Stimulated activated CD8-positive, alpha-beta memory T cell treated with anti-CD3 and anti-CD28 coated beads, Interleukin-12 subunit alpha, Interleukin-12 subunit beta, amount 100 ng/mL, for 1 hour (primary cell): Measurements from ENCODE around the gene STRA6.

Experiments
- DNase-seq: peaks from one replicate; pipeline ENCODE4 v3.0.0-alpha.2; 2020; ENCODE audit warnings: low read depth

The STRA6 gene, protein sequence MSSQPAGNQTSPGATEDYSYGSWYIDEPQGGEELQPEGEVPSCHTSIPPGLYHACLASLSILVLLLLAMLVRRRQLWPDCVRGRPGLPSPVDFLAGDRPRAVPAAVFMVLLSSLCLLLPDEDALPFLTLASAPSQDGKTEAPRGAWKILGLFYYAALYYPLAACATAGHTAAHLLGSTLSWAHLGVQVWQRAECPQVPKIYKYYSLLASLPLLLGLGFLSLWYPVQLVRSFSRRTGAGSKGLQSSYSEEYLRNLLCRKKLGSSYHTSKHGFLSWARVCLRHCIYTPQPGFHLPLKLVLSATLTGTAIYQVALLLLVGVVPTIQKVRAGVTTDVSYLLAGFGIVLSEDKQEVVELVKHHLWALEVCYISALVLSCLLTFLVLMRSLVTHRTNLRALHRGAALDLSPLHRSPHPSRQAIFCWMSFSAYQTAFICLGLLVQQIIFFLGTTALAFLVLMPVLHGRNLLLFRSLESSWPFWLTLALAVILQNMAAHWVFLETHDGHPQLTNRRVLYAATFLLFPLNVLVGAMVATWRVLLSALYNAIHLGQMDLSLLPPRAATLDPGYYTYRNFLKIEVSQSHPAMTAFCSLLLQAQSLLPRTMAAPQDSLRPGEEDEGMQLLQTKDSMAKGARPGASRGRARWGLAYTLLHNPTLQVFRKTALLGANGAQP

DNA sequence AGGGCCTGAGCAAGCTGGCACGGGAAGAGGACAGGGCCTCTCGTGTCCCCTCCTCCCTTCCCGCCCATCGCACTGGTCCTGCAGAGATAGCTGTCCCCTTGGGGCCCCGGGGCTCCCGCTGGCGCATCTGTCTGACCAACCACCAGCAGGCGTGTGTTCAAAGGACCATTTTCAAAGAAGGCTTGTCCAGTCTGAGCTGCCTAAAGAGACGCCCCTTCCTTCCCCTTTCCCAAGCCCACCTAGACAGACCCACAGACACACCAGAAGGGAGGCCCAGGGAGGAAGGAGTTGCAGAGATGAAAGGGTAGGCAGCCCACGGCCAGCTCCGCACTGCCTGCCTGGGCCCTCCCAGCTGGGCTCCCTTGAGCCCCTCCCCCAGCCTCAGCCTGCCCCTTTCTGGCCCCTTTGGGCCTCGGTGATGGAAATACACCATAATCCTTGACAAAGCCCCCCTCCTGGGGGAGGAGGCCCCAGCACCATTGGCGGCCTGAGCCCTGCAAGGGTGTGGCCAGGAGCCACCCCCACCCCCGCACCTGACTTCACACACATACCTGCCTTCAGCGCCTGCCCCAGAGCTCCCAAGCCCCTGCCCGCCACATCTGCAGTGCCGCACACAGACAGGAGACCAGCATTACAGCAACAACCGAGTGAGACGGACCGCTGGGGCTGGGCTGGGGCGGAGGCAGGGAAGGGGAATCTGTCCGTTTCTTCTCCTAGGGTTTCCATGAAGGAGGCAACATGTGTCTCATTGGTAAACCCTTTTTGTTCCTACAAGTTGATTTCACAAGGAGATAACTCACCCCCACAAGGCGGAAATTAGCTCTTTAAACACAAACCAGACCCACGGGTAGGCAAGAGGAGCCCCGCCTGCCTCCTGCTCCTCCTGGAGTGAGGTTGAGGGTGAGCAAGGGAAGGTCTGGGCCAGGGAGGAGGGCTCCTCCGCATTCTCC is at the start of gene STRA6:
STRA6 (minus strand) TSS at position 336 of the 950 bp plus-strand sequence. CDS start 520 bp downstream, outside the sequence.
- no peak for DNase-seq

DNA sequence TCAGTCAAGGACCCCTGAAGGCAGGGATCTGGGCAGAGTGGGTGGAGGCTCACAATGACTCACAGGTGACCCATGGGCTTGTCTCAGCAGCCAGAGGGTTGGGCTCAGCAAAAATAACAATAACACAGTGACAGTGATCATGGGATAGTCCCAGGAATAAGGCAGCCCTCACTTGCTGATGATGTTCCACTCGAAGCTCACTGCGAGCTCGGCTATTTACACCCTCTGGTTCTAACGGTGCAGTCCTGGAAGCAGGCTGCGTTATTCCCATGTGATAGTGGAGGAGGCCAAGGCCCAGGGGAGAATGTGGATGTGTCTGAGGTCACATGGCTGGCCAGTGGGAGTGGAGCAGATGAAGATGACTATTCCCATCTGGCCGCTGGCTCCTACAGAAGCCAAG is 49.7 kb upstream of the STRA6 start:
- DNase-seq: no peak

DNA sequence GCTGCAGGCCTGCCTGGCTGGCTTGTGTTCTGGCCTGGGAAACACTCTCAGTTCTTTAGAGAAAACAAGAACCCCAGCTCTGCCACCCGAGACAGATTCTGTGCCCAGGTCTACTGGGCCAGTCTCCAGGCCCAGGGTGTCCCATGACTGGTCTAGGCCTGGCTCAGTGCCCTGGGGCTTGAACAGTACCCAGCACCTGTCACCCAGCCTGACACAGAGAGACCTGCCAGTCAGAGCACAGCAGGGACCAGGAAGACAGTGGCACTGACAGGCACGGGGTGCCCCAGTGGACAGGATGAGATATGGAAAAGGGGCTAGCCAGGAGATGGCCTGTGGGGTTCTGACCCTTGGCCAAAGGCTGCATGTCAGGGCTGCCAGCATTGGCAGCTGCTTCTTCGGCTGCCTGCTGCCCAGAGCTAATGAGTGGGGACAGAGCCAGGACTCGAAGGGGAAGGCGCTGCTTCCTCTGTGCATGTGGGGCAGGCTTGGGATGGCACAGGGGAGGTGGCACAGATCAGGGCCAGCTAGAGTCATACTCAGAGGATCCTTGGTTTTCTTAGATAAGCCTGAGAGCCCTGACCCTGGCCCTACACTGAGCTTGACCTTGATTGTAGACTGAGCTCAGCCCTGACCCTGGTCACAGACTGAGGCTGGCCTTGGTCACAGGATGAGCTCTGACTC is 48.7 kb upstream of the STRA6 start:
- DNase-seq: no peak

DNA sequence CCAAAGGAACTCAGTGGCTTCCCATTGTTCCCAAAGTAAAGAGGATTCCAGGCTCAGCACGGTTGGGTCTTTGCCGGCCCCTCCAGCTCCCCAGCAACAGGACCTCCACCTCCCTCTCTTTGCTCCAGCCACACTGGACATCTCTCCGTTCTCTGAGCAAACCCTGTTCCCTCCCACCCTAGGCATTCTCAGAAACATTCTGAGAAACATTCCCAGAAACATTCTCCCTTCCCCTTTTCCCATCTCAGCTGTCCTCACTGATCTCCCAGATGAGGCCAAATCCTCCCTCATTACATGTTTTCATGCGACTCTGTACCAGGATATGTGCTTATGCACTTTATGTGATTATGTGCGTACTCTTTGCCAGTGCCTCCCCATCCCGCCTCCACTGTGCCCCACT is 47.7 kb upstream of the STRA6 start:
- DNase-seq: no peak

DNA sequence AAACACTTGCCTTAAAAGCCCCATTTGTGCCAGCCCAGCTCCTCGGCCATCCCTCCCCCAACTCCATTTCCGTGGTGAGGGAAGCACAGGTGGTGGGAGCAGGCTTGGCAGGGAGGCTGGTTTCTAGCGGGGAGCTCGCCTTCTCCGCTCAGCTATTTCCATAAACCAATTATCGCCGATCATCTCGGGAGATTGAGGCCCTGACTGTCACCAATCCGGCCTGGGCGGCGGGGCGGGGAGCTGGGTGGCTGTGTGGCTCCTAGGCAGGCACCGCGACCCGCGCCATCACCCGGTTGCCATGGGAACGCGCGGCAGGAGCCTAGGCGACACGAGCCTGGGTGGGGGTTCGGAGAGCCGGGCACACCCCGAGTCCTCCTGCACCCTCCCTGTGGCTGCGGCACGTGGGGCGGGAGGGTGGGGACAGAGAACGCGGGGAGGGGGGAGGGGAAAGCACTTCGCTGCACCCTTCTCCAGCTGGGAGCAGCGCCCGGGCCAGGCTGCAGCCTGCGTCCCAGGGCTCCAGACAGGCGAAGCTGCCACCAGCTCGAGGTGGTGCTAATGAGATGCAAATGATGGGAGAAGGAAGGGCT is 42.9 kb upstream of the STRA6 start:
- no peak for DNase-seq

DNA sequence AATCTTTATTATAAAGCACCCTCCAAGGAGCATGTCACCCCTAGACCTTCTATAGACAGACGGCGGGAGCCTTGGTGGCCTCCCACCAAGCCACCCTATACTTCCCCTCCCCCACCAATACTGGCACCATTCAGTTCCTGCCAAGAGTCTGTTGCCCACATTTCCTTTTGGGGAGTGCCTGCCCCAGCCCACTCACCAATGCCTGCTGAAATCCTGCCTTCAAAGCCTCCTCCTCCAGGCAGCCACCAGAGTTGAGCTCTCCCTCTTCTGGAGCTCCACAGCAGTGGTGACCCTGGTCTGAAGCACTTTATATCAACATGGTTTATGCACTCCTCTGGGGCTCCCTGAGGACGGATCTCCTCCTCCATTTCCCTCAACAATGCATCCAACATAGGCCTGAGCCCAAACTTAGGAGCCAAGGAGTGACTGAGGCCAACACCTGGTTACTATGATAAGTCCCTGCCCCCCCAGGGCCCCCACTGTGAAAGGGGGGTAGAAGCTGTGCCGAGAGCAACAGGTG is 42.3 kb upstream of the STRA6 start:
- DNase-seq: no peak

DNA sequence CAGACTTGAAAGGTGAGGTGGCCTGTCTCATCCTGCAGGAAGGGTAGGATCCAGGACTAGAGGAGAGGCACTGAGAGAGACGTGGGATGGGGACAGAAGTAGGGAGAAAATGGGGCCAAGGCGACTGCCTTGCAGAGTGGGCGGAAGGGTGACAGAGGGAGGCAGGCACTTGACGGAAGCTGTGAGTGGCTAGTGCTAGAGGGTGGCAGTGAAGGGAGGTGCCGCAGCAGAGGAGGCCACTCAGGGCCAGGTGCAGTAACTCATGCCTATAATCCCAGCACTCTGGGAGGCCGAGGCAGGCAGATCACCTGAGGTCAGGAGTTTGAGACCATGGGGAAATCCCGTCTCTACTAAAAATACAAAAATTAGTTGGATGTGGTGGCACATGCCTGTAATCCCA is 40.8 kb upstream of the STRA6 start:
- no peak for DNase-seq

DNA sequence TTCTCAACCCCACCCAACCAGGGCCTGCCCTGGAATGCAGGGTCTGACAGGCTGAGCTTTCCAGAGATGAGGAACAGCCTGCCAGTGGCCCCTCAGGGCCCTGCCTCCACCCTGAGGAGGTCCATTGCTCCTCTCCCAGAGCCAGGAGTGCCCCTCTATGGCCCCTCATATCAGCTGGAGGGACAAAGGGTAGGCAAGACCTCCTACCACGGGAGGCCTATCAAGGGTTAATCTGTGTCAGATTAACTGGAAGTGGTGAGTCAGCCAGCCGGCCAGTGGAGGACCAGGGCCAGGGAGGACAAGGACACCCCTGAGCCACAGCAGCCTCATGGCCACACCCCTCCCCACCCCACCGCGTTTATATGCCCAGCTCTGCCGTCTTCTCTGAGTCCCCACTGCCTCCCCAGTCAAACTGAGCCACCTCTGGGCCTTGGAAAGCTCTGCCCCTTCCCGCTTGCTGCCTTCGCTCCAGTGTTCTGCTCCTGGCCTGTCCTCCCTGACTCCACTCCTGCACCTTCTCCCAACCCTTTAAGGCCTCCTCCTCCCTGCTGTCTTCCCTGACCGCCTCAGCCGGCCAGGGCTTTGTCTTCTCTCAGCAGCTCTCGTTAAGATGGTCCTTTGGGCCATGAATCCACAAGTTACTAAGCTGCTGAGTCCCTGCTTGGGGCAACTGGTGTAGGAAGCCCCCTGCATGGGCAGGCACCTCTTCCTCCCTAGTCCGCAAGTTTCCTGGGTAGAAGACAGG is 40.0 kb upstream of the STRA6 start:
- no peak for DNase-seq

DNA sequence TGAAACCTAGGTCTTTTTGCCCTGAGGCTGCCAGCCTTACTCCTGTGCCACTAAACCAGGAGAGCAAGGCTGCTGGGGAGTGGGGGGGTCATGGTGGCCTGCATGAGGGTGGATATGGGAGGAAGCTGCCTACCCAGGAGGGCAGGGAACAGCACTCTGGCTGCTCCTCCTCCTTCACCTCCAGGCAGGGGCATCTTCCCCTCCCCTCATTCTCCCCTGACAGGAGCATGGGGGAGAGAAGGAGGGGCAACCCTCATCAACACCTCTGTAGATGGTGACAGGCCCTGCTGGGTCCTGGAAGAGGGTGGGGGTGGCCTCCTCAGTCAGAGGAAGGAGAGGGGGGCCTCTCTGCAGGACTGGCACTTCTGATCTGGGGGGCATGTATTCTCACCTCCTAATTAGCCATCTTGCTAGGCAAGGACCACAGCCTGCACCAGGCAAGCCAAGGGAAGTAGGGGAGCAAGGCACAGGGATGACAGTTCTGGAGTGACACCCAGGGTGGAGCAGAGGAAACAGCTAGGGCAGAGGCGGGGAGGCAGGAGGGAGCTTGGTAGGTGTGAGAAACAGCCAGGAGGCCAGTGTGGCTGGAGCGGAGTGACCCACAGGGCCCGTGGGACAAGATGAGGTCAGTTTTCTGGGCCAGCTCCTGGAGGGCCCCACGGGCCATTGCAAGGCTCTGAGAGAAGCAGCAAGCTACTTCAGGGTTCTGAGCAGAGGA is 38.5 kb upstream of the STRA6 start:
- no peak for DNase-seq

DNA sequence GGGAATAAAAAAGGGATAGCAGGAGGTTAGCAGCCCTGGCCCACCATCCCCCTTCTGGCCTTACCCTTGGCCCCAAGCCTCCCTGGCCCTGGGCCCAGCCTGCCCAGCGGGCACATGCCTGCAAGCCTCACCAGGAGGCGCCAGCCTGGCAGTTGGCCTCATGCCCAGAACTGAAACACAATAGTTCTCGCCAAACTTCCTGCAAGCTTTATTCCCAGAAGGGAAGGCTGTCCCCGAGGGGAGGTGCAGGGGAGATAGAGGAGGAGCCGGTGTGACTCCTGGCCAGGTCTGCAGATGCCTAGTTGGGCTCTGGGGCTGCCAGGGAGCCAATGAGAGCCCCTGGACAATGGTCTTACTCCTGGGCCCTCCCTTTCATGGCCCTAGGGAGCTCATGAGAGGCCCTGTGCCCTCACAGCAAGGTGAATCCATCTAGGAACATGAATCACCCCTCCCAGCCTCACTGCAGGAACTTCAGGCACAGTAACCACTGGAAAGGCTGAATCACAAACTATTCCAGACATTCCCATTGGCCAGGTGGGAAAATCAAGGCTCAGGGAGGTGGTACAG is 37.5 kb upstream of the STRA6 start:
- DNase-seq: no peak

DNA sequence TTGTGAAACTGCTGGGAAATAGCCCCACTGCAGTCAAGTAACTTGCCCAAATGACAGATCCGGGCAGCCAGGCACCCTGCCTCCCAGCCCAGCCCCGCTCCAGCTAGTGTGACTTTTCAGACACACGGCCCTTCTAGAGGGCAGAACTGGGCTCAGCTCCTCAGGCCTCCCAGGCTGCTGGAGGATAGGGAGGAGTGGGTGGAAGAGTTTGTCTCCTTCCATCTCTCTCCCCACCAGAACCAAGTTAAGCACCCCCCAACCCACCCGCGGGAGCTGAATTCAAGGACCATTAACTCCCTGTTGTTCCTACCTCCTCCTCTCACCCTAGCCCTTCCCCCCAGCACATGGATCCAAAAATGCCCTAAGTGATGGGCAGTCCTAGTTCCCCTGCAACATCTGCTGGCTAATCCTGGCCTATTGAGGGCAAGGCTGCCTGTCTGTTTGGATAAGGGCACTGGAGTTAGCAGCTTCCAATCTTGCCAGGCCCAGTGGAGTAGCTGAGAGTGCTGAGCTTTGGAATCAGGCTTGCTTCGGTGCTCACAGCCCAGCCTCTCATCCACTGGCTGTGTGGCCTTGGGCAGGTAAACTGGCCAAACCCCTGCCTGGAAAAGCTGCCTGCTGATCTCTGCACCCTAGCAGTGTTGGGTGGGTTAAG is 36.6 kb upstream of the STRA6 start:
- DNase-seq: no peak

DNA sequence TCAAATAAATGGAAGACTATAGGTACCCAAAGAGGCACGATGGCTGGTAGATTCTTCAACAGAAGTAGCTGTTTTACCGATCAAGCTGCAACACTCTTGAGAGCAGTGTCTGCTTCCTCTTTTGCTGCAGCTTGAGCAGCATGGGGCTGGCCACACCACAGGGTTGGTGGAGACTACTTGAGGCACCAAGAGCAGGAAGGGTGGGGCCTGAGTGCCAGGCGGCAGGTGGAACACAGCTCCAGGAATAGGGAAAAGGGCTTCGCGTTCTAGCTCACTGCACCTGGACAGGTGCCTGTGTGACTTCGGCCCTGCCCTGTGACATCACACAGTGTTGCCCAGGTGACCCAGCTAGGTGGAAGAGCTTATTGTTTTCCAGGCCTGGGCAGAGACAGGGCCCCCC is 33.4 kb upstream of the STRA6 start, which contains the start of gene CCDC33:
CCDC33 (plus strand) TSS at position 365 of the 400 bp plus-strand sequence. CDS start 394 bp downstream, outside the sequence.
- DNase-seq: no peak

DNA sequence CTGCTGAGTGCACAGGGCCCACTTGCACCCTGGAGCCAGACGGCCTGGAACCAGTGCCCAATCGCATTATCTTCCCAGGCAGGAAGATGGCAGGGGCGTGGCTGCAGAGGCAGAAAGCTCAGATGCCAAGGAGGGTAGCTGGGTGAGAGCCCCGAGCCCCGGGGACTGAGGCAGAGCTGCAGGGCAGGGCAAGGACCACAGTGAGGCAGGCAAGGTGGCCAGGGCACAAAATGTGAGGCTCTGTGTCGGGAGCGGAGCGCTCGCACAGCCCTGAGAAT is 31.9 kb upstream of the STRA6 start:
- no peak for DNase-seq

DNA sequence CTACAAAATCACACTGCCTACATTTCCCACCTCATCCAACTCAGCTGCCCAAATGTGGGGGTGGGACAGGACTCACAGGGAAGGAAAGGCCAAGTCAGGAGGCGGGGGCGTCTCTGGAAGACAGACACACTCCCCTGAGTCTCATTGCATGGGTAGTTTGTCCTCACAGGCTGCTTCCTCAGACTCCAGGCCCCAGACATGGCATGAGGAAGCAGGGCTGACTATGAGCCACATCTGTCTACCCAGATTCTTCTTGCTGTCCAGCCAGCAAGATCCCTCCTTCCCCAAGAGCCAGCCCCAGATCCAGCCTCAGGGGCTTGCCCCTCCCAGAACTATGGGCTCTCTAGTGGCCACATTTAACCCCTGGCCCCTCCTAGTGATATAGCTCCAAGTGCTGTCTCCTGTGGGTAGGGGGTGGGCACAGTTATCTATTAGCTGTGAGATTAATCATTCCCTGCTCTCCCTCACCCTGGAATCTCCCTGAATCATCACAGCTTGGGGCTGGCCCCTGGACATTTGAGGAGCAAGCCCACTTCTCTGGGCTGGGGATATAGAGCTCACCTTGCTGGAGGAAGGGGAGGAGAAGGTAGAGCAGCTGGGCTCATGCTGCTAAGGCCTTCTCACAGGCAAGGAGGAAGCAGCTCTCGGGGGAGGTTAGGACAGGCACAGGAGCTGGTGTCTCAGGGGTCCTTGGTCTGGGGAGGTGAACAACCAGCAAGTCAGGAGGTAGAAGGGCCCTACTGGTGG is 31.4 kb upstream of the STRA6 start:
- no peak for DNase-seq

DNA sequence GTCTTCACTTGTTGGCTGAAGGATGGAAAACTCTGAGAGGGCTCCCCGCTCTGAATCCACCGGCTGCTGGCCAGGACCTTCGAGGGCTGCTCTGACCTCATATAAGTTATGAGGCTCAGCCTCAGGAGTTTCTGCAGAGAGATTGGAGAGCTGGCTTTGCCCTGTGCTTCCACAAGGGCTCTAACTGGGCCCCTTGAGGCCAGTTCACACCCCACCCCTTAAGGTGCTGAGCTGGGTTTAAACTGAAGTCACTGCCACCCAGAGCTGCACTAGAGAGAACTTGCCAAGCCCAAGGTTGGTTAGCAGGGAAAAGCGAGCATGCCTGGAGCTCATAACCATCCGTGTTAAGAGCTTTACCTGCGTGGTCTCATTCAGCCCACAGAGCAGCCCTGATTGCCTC is 30.8 kb upstream of the STRA6 start:
- DNase-seq: no peak

DNA sequence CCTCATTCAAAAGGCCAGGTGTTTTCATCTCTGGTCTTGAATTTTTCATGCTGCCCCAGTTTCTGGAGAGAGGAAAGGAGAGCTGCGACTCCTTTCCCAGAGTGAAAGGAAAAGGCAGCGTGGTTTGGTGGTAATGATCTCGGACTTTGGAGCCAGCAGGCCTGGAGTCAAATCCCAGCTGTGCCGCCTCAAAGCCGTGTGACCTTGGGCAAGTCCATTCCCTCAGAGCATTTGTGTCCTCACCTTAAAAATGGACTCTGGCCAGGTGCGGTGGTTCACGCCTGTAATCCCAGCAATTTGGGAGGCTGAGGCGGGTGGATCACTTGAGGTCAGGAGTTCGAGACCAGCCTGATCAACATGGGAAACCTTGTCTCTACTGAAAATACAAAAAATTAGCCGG is 28.9 kb upstream of the STRA6 start:
- no peak for DNase-seq

DNA sequence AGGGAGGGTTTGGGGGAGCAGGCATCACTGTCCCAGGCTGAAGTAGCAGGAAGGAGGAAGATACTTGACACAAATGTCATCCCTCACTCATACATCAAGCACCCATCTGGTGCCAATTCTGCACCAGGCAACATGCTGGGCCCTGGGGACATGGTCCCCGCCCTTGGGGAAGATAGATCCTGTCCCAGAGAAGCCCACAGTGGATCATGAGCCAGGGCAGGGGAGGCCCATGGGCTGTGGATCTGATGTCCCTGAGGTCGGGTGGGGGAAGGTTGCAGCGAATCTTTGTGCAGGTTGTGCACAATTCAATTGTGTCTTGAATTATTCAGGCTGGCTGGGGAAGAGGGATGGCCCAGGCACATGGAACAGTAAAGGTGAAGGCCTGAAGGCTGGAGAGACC is 27.1 kb upstream of the STRA6 start:
- DNase-seq: no peak

DNA sequence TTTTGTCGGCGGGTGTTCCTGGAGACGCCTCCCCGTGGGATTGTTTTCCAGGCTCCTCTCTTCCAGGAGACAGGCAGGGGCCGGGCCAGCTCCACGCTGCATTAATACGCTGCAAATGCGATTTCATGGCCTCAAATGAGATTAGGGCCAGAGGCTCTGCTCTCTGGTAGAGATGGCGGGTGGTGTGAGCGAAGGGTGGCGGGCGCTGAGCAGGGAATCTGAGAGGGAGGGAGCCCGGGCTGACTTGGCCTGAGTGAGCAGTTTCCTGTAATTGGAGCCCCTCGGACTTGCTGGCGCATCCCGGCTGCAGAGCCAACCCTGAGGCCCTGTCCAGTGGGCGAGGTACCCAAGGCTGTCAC is 26.1 kb upstream of the STRA6 start:
- no peak for DNase-seq
